HG03039 (cell line): ENCODE results near the gene DHPS.
"Not testable (repeated sequence)": the region's sequence is repeated elsewhere in the genome, so short reads cannot be mapped to it uniquely, and the experiment has no call there.

Experiments used
- ATAC-seq: cut with Tn5 transposase; IDR thresholded peaks from one replicate; pipeline ENCODE4 v1.9.1; 2021; ENCODE audit warnings: mild to moderate bottlenecking, moderate library complexity; ENCODE audit not compliant: unreplicated experiment

Gene DHPS

DNA sequence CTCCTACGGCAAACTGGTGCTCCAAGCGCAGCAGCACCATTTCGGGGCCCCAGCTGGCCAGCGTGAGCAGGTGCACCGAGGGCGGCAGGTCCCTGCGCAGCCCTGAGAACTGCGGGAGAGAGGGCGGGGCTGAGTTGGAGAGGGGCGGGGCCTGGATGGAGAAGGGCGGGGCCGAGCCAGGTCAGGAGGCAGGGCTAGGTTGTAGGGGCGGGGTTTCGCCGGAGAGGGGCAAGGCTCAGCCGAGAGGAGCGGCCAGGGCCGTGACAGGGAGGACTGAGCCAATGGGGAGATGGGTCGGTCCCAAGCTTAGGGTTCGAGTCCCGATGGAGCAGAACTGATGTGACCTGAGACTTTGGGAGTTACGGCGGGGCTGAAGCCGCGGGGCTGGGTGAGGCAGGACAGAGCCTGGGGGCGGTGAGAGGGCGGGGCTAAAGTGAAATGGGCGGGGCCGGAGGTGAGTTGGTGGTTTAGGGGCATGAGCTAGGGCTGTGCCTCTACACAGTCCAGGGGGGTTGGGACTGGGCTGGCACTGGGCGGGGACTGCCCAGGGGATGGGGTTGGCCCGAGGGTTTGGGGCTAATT is 34.1 kb downstream of the DHPS start:
- ATAC-seq, result no peak

GRCh38 chr19:12647047-12647446 is 34.6 kb downstream of the DHPS start:
- ATAC-seq, result no peak

GRCh38 chr19:12646551-12646950 is 35.1 kb downstream of the DHPS start:
- no peak for ATAC-seq

GRCh38 chr19:12643716-12644115 is 38.0 kb downstream of the DHPS start:
- ATAC-seq, result not testable (repeated sequence)

DNA sequence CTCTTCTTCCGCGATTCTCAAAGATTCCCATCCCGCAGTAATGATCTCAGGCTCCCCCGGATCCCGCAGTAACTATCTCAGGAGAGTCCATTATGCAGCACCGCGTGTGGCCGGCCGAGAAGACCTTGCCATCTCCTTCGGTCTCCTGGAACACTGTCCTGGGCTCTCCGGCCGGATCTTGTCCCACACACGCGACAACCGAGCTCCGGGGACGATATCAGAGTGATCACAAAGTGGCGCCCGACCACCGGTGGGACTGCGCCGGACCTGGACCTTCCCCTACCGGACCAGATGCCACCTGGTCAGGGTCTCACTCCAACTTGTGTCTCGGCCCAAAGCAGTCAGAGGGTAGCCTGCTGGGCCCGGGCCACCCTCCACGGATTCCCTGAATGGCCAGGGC is 39.2 kb downstream of the DHPS start:
- no peak for ATAC-seq

DNA sequence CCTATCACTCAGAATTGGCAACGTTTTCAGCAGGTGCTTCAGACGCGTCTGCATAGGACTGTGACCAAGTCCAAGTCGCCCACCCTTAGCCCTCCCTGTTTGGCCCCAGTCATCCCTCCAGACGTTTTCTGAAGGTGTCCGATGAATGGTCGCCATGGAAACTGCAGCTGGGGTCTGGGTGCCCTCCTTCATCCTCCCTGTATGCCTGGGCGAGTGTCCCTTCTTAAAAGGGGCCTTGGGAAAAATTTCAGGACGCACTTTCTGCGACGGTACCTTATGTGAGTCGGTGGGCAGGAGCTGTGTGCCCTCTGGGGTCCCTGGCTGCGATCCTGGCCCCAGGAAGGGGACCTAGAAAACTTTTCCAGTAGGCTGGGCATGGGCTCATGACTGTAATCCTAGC is 40.2 kb downstream of the DHPS start:
- ATAC-seq, result no peak

DNA sequence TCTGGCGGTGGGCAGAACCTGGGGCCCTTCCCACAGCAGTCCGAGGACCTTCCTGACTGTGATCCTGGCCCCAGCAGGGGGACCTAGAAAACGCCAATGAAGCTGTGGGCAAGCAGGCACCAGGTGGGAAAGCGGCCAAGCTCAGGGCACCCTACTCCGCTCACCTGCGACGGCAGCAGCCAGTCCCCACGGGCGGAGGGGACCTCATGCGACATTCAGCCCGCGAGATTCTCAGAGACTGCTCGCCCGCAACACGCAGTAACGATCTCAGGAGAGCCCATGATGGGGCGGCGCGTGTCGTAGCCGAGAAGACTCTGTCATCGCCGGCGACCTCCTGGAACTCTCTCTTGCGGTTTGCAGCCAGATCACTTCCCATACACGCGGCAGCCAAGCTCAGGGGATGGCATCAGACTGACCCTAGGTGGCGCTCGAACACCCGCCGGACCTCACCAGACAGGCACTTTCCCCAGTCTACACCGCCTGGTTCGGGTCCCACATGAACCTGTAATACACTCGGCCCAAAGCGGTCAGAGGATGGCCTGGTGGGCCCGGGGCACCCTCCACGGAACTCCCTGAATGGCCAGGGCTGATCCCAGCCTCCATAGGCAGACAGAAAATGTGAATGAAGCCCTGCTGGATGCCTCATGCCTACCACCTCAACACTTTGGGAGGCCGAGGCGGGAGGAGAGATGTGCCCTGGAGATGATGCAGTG is 41.6 kb downstream of the DHPS start:
- no peak for ATAC-seq

- ATAC-seq, result no peak
Measured at GRCh38 chr19:12638611-12639182, 43.0 kb downstream of the DHPS start.

GRCh38 chr19:12636631-12637030 is 45.0 kb downstream of the DHPS start:
- ATAC-seq, result no peak

DNA sequence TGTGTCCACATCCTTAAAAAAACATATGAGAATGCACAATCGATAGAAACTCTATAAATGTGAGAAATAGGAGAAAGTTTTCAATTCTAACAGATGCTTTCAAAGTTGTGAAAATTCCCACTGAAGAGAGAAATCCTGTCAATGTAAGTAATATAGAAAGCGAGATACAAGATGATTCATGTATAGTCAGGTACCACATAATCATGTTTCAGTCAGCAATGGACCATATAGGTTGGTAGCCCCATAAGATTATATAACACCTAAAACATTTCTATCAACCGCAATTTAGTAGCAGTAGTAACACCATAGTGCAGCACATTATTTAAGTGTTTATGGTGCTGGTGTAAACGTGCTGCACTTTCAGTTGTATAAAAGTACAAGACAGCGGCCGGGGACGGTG is 52.5 kb downstream of the DHPS start:
- no peak for ATAC-seq

DNA sequence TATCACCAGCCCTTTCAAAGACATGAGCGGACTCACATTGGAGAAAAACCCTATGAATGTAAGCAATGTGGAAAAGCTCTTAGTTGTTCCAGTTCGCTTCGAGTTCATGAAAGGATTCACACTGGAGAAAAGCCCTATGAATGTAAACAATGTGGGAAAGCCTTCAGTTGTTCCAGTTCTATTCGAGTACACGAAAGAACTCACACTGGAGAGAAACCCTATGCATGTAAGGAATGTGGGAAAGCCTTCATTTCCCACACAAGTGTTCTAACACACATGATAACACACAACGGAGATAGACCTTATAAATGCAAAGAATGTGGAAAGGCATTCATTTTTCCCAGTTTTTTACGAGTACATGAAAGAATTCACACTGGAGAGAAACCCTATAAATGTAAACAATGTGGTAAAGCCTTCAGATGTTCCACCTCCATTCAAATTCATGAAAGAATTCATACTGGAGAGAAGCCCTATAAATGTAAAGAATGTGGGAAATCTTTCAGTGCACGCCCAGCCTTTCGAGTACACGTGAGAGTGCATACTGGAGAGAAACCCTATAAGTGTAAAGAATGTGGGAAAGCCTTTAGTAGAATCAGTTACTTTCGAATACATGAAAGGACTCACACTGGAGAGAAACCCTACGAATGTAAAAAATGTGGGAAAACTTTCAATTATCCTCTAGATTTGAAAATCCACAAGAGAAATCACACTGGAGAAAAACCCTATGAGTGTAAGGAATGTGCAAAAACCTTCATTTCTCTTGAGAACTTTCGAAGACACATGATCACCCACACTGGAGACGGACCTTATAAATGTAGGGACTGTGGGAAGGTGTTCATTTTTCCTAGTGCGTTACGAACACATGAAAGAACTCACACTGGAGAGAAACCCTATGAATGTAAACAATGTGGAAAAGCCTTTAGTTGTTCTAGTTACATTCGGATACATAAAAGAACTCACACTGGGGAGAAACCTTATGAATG is 53.3 kb downstream of the DHPS start:
- no peak for ATAC-seq

DNA sequence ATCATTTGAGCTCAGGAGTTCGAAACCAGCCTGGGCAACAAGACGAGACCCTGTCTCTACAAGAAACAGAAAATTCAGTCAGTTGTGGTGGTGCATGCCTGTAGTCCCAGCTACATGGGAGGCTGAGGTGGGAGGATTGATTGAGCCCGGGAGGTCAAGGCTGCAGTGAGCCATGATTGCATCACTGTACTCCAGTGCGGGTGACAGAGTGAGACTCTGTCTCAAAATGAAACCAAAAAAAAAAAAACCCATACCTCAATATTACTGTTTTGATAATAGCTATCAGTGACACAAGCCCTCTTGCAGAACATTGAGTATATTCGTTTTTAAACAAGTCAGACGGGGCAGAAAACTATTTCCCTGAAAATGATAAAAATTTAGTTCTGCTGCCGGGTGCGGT is 54.7 kb downstream of the DHPS start:
- no peak for ATAC-seq
